ENCODE results near the gene RAB1B. TPM values are rescaled to one million over a fixed set of nuclear protein-coding genes. Genes with fewer than 3 reads are reported as not detected.

RAB1B gene
- total RNA-seq, 1 experiment from 2014 or later, result 380 TPM

DNA sequence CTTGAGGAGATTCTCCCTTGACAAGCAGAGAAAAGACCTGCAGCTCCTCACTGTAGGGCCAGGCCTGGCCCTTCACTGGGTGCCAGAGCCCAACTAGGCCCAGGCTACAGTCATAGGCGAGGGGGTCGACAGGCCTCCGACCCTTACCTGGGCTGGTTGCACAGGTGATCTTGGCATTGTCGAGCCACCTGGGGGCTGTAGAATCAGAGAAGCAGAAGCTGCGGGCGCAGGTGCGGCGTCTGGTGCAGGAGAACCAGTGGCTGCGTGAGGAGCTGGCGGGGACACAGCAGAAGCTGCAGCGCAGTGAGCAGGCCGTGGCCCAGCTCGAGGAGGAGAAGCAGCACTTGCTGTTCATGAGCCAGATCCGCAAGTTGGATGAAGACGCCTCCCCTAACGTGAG lies 6.9 kb upstream of the RAB1B start:
- Histone ChIP-seq H3K4me2 (ENCODE audit: low read length) (no peak overlapping the region), H4K20me1 (ENCODE audit: low read length) (peaks cover 5% of the 10 kb centered on the region; the same call in 1 of the 2 replicates), H3F3A (ENCODE audit: low read length, unreplicated experiment) (no peaks in the 10 kb centered on the region), H3K27ac (ENCODE audit: low read length) (no peak overlapping the region), H3K9ac (ENCODE audit: low read length) (no peak overlapping the region), H3K27me3 (ENCODE audit: low read length) (no peaks in the 10 kb centered on the region), H3K9me2 (replicated peaks; ENCODE audit: low read length) (no peaks in the 10 kb centered on the region), H3K79me2 (ENCODE audit: low read length) (peaks cover 24% of the 10 kb centered on the region), H2AFZ (ENCODE audit: low read length) (no peak overlapping the region), H3K9me3 (ENCODE audit: low read length) (no peaks in the 10 kb centered on the region), H3K4me3 (ENCODE audit: low read length) (no peak overlapping the region), H3K4me1 (ENCODE audit: insufficient read depth, low read length) (peaks cover 15% of the 10 kb centered on the region), H3K36me3 (ENCODE audit: low read depth, low read length) (peaks cover 34% of the 10 kb centered on the region)
- intact Hi-C loops (cut with micrococcal nuclease), result no loop called here
- ChIA-PET CTCF (interaction anchor here (0.5 kb wide), 1 partner anchor 160 kb away, joined by 3 read pairs; no protein-coding TSS in a partner anchor), POLR2A (ENCODE audit: unreplicated experiment) (interaction anchor here (0.5 kb wide), 1 partner anchor 40 kb away, joined by 4 read pairs; no protein-coding TSS in a partner anchor)
- no TSS peak for BruUV-seq (replicated peaks)
- TF ChIP-seq, protein P1, sequence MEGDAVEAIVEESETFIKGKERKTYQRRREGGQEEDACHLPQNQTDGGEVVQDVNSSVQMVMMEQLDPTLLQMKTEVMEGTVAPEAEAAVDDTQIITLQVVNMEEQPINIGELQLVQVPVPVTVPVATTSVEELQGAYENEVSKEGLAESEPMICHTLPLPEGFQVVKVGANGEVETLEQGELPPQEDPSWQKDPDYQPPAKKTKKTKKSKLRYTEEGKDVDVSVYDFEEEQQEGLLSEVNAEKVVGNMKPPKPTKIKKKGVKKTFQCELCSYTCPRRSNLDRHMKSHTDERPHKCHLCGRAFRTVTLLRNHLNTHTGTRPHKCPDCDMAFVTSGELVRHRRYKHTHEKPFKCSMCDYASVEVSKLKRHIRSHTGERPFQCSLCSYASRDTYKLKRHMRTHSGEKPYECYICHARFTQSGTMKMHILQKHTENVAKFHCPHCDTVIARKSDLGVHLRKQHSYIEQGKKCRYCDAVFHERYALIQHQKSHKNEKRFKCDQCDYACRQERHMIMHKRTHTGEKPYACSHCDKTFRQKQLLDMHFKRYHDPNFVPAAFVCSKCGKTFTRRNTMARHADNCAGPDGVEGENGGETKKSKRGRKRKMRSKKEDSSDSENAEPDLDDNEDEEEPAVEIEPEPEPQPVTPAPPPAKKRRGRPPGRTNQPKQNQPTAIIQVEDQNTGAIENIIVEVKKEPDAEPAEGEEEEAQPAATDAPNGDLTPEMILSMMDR (conservative IDR thresholded peaks at IDR 0.05; ENCODE audit: low read depth, low read length), result no peak
- ATAC-seq, result no peak
- DNase-seq, result no peak

DNA sequence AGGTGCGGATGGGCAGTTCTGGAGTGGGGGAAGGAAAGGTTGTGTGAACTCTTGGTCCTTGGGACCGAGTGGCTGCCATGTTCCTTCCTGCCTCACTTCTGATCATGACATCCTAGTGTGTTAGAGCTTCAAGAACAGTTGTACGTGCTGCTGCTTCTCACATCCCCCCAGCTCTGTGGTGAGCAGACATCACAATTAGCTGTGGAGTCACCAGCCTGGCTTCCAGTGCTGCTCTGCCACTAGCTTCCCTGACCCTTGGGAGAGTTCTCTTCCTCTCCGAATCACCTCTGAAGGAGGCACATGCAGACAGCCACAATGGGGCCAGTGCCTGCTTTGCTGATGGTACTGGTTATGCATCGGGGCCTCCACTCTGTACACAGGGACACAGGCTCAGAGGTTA lies 6.2 kb upstream of the RAB1B start:
- Histone ChIP-seq H3K27ac (ENCODE audit: low read length) (no peak overlapping the region), H4K20me1 (ENCODE audit: low read length) (peaks cover 5% of the 10 kb centered on the region; the same call in 1 of the 2 replicates), H3K9me2 (replicated peaks; ENCODE audit: low read length) (no peaks in the 10 kb centered on the region), H3K9me3 (ENCODE audit: low read length) (no peaks in the 10 kb centered on the region), H2AFZ (ENCODE audit: low read length) (no peak overlapping the region), H3F3A (ENCODE audit: low read length, unreplicated experiment) (no peaks in the 10 kb centered on the region), H3K4me2 (ENCODE audit: low read length) (no peak overlapping the region), H3K79me2 (ENCODE audit: low read length) (peaks cover 24% of the 10 kb centered on the region), H3K4me1 (ENCODE audit: insufficient read depth, low read length) (peaks cover 9% of the 10 kb centered on the region), H3K4me3 (ENCODE audit: low read length) (no peak overlapping the region), H3K27me3 (ENCODE audit: low read length) (no peaks in the 10 kb centered on the region), H3K9ac (ENCODE audit: low read length) (no peak overlapping the region), H3K36me3 (ENCODE audit: low read depth, low read length) (peaks cover 34% of the 10 kb centered on the region)
- intact Hi-C loops (cut with micrococcal nuclease), result no loop called here
- BruUV-seq (replicated peaks), result no TSS peak
- ATAC-seq, result no peak
- ChIA-PET POLR2A (ENCODE audit: unreplicated experiment) (no interaction called here), CTCF (interaction anchor here (0.5 kb wide), 1 partner anchor 160 kb away, joined by 3 read pairs; no protein-coding TSS in a partner anchor)
- TF ChIP-seq, protein P1 (conservative IDR thresholded peaks at IDR 0.05; ENCODE audit: low read depth, low read length), result no peak
- TF ChIP-seq EZH2phosphoT487 (IDR thresholded peaks at IDR 0.05; ENCODE audit: borderline replicate concordance, low read length), result no peak
- TF ChIP-seq EZH2 (IDR thresholded peaks at IDR 0.05; ENCODE audit: low read length, unreplicated experiment), result no peak
- no peak for DNase-seq

DNA sequence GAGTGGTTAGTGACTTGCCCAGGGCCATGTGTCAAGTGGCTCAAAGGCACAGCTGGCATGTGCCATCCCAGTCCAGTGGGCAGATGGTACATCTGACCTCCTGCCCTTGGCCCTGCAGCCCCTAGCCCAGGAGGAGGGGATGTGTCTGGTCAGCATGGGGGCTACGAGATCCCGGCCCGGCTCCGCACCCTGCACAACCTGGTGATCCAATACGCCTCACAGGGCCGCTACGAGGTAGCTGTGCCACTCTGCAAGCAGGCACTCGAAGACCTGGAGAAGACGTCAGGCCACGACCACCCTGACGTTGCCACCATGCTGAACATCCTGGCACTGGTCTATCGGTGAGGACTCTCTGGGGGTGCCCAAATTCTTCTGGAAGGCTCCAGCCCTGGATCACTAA lies 5.7 kb upstream of the RAB1B start:
- ATAC-seq (no peak), DNase-seq (no peak)
- Histone ChIP-seq H3K4me3 (ENCODE audit: low read length) (no peak overlapping the region), H3K27ac (ENCODE audit: low read length) (no peak overlapping the region), H3K9ac (ENCODE audit: low read length) (no peak overlapping the region), H3K9me3 (ENCODE audit: low read length) (no peaks in the 10 kb centered on the region), H4K20me1 (ENCODE audit: low read length) (peaks cover 5% of the 10 kb centered on the region; the same call in 1 of the 2 replicates), H2AFZ (ENCODE audit: low read length) (no peak overlapping the region), H3K4me2 (ENCODE audit: low read length) (no peak overlapping the region), H3F3A (ENCODE audit: low read length, unreplicated experiment) (no peaks in the 10 kb centered on the region), H3K27me3 (ENCODE audit: low read length) (no peaks in the 10 kb centered on the region), H3K4me1 (ENCODE audit: insufficient read depth, low read length) (peaks cover 8% of the 10 kb centered on the region), H3K36me3 (ENCODE audit: low read depth, low read length) (peaks cover 34% of the 10 kb centered on the region), H3K9me2 (replicated peaks; ENCODE audit: low read length) (no peaks in the 10 kb centered on the region), H3K79me2 (ENCODE audit: low read length) (peaks cover 24% of the 10 kb centered on the region)
- no TSS peak for BruUV-seq (replicated peaks)
- CTCF ChIA-PET, result no interaction called here
- TF ChIP-seq EZH2 (IDR thresholded peaks at IDR 0.05; ENCODE audit: low read length, unreplicated experiment) (no peak), EZH2phosphoT487 (IDR thresholded peaks at IDR 0.05; ENCODE audit: borderline replicate concordance, low read length) (no peak)
- TF ChIP-seq, protein P1 (conservative IDR thresholded peaks at IDR 0.05; ENCODE audit: low read depth, low read length), result no peak
- POLR2A ChIA-PET (ENCODE audit: unreplicated experiment), result interaction anchor here (0.6 kb wide), 1 partner anchor 75 kb away, joined by 3 read pairs; no protein-coding TSS in a partner anchor
- intact Hi-C loops (cut with micrococcal nuclease), result no loop called here

Data from PC-3 (cell line).